Measurements from ENCODE around the gene KMT2A. TPM values are rescaled to one million over a fixed set of nuclear protein-coding genes. Genes with fewer than 3 reads are reported as not detected.

The KMT2A gene
- total RNA-seq, 1 donor from 2014 or later: 24.3 TPM

DNA sequence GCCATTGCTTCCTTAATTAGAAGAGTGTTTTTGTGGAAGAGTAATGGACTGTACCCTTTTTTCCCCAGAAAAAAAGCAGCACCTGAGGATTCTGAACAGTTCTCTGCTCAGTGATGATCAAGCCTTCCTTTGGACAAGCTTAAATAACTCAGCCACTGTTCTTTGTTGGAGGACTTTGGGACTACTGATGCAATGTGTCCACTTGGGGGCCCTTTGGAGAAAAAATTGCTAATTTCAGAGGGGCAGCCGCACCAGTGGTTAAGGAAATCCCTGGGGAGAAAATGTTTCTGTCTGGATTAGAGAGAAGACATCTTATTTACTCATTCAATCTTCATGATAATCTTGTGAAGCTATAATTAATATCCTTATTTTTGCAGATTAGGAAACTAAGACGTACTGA, 5.3 kb upstream of the KMT2A start:
- intact Hi-C loops (cut with DNase I): no loop called here
- ATAC-seq: no peak

DNA sequence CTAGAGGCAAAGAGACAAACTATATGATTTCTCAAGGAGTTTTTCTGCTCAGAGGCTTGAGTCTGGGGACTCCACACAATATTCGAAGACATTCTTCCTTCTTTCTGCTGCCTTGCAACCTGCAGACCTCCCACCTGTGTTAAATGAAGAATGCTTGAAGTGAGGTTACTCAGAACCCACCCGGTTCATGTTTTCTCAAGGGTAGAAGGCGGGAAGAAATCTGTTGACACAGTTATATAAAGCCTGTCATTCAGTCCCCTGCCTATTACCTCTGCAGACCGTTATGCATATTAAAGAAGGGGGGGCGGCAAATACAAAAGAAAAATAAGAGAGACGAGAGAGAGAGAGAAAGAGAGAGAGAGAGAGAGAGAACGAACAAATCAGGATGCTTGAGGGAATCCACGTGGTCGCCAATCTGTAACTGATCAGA, 2.2 kb upstream of the KMT2A start:
- DNase-seq (ENCODE audit: missing footprints) (no peak), ATAC-seq (no peak)
- intact Hi-C loops (cut with DNase I): no loop called here

More for the DNA sequence above, 5.3 kb upstream of the KMT2A start:
- DNase-seq (ENCODE audit: missing footprints): no peak

DNA sequence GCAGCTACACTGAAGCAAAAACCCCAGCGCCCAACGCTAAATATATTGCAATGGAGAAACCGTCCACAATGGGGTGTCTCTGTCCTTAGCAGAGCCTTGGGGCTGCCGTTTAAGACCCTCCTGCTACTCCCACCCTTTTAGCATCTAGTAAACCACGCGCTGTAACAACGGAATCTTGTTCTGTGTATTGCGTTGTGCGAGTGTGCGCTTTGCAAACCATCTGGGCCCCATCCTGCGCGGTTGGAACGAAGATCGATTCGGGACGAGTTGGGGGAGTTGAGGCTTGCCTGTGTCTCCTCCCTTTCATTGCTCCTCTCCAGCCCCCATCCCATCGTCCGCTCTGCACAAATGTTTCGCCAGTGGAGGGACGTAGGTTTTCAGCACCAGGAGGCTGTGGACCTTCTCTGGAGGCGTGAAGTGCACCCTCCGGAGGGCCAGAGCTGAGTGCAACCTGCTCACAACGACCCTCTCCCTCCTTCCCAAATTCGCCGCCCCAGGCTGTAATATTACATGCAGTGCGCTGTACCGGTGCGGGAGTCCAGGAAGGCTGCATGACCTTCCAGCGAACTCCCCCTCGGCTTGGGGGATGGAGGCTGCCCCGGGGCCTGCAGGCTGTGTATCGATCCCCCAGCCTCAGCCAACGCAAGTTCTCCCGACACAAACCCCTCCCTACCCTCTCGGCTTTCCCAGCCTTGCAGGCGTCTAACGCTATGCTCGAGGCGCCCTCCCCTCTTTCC, 1.6 kb upstream of the KMT2A start:
- peak; percentile 70 for DNase-seq (ENCODE audit: missing footprints)
- intact Hi-C loops (cut with DNase I): no loop called here
- ATAC-seq: no peak

DNA sequence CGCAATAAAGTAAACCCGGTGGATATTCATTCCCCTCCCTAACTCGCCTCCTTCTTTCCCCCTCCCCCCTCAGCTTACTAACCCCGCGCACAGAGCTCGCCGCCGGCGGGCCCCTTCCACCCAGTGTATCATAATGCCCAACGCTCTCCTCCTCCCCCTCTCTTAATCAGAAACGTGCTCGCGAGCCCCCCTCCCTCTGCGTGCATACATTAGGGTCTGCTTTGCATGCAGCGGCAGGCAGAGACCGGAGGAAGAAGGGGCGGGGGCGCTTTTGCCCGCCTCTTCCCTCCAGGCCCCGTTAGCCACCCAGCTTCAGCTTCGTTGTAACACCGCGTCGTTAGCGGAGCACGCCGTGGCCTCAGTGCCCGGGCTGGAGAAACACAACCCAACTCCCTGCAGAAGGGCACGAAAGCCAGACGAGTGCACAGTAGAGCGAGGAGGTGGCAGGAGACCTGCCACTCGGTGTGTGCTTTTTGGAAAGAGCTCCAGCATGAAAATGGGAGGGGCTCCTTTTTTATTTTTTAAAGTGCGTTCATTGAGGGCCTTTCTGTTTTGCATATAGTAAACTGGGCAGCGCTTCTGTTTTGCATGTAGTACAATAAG, 901 bp upstream of the KMT2A start:
- ATAC-seq (peak; percentile 12), DNase-seq (ENCODE audit: missing footprints) (peak; percentile 78)
- intact Hi-C loops (cut with DNase I): no loop called here

DNA sequence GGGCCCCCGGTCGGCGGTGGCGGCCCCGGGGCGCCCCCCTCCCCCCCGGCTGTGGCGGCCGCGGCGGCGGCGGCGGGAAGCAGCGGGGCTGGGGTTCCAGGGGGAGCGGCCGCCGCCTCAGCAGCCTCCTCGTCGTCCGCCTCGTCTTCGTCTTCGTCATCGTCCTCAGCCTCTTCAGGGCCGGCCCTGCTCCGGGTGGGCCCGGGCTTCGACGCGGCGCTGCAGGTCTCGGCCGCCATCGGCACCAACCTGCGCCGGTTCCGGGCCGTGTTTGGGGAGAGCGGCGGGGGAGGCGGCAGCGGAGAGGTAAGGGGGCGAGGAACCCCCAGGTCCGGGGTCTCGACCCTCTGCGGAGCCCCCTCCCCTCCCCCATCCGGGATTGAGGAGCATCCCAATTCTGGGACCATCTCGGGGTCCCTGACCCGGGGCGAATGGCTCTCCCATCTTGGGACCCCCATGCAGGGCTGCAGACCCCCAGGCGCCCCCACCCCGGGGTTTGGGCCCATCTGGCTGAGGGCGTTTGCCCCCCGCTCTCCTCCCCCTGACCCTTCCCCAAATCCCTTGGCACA, 431 bp downstream of the KMT2A start:
- no peak for ATAC-seq

DNA sequence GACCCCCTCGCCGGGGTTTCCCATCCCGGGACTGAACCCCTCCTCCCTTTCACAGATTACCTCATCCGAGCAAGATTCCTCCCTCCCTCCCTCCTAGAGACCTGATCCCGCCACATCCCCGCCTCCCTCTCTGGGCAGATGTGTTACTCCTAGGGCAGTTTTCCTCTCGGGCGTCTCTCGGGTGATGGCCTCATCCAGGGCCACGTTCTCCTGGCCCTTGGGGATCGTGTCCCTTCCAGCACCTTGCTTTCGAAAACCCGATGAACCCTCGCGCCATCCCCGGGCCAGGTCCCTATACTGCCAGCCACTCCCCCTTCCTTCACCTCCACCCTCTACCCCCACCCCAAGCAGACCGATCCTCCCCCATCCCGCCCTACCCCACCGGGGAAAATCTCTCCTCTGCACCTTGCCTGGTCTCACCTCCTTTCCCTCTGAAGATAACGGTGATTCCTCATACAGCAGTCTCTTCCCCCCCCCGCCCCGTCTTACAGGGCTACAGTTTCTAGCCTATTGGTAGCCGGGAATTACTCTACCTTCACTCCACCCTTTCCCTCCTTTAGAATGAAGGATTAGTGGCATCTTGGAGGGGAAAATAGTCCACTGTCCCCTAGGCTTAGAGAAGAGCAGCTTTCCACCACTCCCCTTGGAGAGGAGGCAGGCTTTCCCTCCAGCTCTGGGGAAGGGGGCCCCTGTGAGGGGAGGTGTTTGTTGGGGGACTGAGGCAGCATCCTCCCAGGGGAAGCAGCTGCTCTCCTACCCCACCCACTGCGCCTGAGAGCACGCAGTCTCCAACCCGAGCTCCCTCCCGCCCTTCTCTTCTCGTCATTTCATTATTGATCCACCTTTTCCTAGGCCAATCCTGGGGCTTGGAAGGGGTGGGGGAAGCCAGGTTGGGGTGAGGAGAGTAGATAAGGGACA, 1.2 kb downstream of the KMT2A start:
- DNase-seq (ENCODE audit: missing footprints): no peak
- ATAC-seq: no peak
- intact Hi-C loops (cut with DNase I): no loop called here

More for the DNA sequence above, 431 bp downstream of the KMT2A start:
- peak; percentile 67 for DNase-seq (ENCODE audit: missing footprints)
- intact Hi-C loops (cut with DNase I): loop anchor here (1.0 kb wide), 1 partner anchor 35 kb away; the partner anchor contains the start of gene ATP5MG

DNA sequence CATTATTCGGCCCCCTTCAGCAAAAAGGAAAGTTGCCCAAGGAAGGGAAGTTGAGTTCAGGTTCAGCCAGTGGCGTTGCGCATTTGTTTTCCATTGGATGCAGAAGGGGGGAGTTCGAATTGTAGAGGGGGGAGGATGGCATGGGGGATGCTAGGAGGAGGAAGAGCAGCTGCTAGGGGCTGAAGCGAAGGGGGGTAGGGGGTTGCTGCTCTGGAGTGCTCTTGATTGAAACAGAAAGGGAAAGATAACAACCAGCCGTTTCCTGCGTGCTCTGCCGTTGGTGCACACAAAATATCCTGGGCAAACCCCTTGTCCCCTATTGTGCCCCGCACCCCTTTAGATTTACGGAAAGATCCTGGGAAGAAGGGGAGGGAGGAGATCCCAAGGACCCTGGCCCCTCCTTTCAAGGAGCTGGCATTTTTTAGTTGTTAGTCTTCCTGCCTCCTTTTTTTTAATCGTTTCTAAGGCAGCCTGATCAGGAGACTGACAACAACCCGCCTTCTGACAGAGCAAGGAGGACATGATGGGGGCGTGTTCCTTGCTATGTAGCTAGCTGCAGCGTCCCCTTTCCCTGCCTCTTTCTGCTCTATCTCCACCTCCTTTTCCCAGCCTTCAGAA, 2.1 kb downstream of the KMT2A start:
- intact Hi-C loops (cut with DNase I): no loop called here
- no peak for ATAC-seq

DNA sequence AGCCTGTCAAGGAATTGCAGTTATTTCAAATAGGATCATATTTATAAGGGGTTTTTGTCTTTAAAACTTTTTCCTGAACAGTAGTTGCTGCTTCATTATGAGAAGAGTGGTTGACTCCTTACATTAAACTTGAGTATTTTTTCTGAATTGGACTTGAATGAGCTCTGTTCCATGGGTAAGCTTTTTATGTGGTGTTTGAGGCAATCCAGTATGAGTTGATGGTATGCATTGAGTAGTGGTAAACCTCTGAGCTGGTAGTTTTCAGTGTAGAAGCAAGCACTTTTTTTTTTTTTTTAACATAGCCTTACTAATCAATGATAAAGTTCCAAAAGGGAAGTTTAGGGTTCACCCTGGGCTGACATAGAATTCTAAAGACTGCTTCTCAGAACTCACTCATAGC, 3.4 kb downstream of the KMT2A start:
- DNase-seq (ENCODE audit: missing footprints) (no peak), ATAC-seq (no peak)
- intact Hi-C loops (cut with DNase I): no loop called here

More for the DNA sequence above, 2.1 kb downstream of the KMT2A start:
- DNase-seq (ENCODE audit: missing footprints): no peak

DNA sequence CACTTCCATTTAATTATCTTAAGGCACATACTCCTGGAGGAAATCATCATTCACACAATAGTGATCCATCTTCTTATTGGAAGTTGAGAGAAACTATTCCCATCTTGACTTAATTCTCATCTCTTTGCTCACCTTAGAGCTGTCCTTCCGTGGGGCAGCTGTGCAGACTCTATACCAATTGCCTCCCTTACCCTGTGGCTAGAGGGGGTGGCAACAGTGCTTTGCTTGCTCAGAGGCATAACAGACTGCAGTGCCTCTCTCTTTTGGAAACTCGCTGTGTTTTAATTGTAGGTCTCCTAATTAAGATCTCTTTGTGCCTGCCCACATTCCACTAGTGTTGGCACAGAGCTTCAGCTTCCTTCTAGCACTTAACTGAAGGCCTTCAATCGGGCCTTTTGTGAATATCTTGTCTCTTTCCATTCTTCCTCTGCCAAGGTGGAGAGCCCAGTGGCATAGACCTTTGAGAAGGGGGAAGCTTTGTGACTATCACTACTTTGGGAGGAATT, 5.5 kb downstream of the KMT2A start:
- intact Hi-C loops (cut with DNase I): no loop called here
- no peak for ATAC-seq
- DNase-seq (ENCODE audit: missing footprints): no peak

DNA sequence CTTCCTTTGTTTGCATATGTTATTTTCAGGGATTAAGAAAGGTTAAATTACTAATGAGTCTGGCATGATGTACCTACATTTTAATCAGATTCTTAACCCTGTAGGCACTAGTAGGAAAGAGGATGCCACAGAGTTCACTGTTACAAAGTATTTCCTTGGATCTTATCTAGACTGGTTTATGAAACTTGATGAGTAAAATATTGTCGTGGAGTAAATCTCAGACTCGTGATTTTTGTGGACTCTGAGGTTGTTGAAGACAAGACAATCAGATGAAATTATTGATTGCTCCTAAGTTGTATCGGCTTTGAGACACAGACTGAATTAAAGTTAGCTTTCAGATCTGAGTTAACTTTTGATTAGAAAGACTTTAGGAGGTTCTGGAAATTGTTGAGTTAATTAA, 6.0 kb downstream of the KMT2A start:
- intact Hi-C loops (cut with DNase I): no loop called here
- no peak for ATAC-seq
- no peak for DNase-seq (ENCODE audit: missing footprints)

DNA sequence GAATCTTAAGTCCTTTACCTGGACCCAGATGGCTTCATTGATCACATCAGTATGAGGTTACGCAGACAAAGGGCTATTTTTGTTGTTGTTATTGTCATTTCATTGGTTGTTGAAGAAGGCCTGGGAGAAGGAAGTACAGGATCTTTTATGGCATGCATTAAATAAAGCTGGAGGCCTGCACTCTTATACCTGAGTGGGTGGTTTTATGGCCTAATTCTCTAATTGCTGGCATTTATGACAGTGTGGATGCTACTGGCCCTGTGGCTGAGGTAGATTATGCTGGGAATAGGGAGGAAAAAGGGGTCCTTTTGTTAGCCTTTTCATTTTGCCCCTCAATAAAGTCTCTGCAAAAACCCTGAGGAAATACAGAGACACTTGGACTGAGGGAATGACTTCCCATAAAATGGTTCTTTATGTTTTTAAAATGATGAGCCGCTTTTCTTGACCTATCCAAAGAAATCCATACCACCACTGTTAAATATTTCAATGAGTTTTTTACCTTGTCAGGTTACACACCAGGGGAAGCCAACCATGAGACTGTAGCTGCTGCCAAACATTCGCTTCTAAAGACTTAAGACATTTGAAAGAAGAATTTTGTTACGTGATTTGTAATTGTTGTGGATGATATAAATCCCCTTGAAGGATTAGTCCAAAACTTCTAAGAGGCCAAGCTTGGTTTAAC, 6.8 kb downstream of the KMT2A start:
- ATAC-seq (no peak), DNase-seq (ENCODE audit: missing footprints) (no peak)
- intact Hi-C loops (cut with DNase I): no loop called here

DNA sequence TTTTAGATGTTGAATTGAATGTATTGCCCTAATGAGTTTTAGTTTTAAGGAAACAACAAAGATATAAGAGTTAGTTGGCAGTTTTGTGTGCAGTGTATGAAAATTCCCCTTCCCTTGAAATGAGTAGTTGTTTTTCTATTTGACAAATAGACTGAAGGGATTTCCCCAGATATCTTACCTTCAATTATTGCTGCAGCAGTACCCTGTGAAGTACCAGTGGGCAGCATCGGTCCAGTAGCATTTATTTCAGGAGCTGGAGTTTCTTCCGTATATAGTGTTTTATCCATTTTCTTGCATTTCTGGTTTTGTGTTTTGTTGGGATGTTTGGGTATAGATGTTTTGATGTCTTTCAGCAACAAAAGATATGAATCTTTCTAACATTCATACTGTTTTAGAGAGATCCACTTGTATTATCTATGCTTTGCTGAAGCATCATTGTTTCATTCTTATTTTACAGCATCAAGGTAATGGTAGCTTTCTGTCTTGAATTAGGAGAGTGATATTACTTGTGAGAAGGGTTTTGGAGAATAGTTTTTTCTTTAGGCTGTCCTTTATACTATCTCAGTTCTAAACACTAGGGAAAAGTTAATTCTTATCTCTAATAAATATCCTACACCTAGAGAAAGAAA, 7.4 kb downstream of the KMT2A start:
- ATAC-seq (no peak), DNase-seq (ENCODE audit: missing footprints) (no peak)
- intact Hi-C loops (cut with DNase I): no loop called here

DNA sequence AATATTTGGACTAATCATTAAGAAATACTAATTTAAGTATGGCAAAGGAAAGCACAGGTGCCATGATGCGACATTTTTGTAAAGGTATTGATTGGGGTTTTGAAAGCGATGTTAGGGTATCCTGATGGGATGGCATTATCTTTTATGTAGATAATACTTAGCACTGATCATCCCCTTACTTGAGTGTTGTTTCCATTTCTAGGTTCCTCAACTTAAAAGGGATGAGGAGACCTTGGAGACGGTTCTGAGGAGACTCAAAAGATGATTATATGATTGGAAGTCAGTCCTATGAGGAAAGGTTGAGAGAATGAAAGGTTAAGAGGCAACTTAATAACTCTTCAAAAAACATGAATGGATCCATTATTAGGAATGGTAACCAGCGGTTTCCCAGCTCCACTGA, 11.1 kb downstream of the KMT2A start:
- intact Hi-C loops (cut with DNase I): no loop called here
- ATAC-seq: no peak
- no peak for DNase-seq (ENCODE audit: missing footprints)

DNA sequence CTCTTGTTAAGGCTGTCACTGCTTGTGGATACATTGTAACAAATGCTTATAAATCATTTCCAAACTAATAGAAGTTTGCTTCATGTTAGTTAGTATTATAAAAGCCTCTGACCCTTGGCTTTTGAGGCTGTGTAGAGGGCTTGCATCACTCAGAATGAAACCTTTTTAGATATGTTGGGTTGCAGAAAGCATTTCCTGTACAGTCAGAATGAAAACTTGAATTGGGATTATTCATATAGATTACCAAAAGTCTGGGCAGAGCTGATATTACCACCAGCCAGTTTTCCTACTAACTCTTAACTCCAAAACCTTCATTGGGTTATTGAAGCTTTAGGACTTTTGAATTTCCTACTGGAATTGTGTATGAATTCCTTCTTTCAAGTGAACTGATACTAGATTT, 12.0 kb downstream of the KMT2A start:
- ATAC-seq (no peak), DNase-seq (ENCODE audit: missing footprints) (no peak)
- intact Hi-C loops (cut with DNase I): no loop called here

DNA sequence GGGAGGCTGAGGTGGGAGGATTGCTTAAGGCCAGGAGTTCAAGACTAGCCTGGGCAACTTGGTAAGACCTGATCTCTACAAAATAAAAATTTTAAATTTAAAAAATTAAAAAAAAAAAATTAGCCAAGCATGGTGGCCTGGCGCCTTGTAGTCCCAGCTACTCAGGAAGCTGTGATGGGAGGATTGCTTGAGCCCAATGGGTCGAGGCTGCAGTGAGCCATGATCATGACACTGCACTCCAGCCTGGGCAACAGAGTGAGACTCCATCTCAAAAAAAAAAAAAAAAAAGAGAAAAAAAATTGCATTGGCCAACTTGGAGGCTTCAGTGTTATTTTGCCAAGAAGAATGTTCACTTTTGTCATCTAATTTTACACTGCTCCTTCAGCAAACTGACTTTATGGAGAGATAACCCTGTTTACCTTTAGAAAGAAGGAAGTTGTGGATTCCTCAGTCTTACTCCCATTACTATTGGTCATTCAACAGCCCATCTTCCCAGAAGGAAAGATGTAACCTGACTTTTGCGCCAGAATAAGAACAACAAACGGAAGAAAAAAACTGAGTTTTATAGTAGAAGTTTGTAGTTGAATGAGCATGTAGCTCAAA, 13.1 kb downstream of the KMT2A start:
- DNase-seq (ENCODE audit: missing footprints) (no peak), ATAC-seq (no peak)

DNA sequence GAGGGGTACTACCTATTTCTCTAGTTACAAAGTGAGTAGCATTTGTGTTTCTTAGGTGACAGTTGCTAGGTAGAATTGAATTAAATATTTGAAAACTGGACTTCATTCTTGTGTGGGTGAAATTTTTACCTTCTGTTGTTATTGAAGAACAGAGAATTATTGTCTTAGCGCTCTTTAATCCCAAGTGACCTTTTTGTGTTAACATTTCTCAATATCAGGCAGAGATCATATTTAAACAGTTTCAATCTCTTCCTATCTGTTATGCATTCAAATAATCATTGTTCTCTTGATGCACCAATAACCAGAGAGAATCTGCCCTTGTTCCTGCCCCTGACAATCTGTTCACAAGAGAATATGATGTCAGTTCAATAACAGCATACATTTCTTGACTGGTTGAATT, 14.2 kb downstream of the KMT2A start:
- intact Hi-C loops (cut with DNase I): no loop called here
- no peak for DNase-seq (ENCODE audit: missing footprints)

More for the DNA sequence above, 13.1 kb downstream of the KMT2A start:
- intact Hi-C loops (cut with DNase I): no loop called here

DNA sequence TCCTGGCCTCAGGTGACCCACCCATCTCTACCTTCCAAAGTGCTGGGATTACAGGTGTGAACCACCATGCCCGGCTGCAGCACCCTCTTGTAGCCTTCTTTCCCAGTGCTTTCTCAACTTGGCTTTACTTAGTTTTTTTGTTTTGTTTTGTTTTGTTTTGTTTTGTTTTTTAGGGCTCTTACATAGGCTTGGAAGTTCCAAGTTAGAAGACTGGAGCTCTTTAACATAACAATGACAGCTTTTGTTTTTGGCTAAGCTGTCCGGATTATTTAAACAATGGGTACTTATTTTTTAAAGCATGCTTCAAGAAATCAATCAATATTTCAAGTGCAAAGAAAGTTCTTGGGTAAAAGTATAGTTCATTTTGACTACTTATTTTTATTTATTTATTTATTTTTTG, 25.9 kb downstream of the KMT2A start:
- no peak for ATAC-seq
- intact Hi-C loops (cut with DNase I): no loop called here

More for the DNA sequence above, 14.2 kb downstream of the KMT2A start:
- no peak for ATAC-seq

More for the DNA sequence above, 25.9 kb downstream of the KMT2A start:
- DNase-seq (ENCODE audit: missing footprints): no peak

Measured in Right ventricle myocardium inferior (tissue), 1 donor.